Amygdala (tissue), 56 donors: ENCODE results near the gene ANO2.
"Not testable (repeated sequence)": the region's sequence is repeated elsewhere in the genome, so short reads cannot be mapped to it uniquely, and the experiment has no call there.

ENCODE experiments used
- DNase-seq, 56 donors: peaks; one replicate each; lab custom pipeline; 2025; lab: John Stamatoyannopoulos, UW

ANO2 gene

DNA sequence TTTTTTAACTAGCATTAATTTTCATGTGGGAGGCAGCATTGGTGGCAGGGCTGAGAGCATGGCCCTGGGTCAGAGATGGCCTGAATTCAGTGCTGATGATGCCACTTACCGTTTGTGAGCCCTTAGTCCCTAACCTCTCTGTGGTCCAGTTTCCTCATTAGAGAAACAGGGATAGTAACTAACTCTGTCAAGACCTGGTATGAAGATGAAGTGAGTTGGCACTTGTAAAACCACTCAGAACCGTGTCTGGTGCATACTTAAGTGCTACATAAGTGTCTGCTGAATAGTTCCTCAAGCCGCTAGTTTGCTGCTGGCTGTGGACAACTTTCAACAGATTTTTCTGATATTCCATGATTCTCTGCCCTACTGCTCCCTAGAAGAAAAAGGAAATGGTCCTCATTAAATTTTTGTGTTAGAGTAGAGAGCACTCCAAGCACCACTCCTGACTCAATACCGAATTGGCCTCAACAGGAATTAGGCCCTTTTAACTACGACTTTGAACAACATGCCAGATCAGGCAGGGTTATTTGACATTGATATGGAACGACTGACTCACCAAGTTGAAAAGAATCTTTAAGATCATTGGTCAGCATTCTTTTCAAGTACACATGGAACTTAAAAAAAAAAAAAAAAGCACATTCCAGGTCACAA is 250.2 kb downstream of the ANO2 start:
- no peak for DNase-seq

DNA sequence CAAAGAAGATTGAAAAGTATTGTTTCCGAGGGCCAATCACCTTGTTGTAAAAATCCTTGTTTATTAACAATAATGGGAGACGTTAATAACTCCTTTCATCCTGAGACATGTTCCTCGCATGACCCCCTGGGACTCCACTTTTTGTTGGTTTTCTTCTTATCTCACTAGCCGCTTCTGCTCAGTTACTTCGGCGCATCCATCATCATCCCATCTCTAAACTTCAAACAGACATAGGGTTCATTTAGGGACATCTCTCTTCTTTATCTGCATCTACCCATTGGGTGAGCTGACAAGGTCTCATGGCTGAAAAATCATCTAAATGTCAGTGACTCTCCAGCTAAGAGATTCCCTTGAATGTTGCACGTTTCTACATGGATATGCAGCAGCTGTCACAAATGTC is 252.2 kb downstream of the ANO2 start:
- no peak for DNase-seq

DNA sequence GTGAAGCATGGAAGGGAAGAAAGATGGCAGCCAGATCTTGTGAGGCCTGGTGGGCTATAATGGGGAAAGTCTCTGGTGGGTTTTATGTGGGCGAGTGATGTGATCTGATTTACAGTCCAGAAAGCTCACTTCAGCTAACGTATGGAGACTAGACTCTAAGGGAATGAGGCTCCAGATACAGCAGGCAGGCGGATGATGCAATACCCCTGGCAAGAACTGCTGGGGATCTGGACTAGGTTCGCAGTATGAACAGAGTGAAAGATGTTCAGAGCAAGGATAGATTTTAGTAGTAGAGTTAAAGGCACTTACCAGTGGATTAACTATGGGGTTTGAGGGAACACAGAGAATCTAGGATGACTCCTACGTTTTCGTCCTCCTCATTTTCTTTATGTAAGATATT is 253.1 kb downstream of the ANO2 start:
- DNase-seq, result no peak

GRCh38 chr12:5690240-5690639 is 254.8 kb downstream of the ANO2 start:
- no peak for DNase-seq

DNA sequence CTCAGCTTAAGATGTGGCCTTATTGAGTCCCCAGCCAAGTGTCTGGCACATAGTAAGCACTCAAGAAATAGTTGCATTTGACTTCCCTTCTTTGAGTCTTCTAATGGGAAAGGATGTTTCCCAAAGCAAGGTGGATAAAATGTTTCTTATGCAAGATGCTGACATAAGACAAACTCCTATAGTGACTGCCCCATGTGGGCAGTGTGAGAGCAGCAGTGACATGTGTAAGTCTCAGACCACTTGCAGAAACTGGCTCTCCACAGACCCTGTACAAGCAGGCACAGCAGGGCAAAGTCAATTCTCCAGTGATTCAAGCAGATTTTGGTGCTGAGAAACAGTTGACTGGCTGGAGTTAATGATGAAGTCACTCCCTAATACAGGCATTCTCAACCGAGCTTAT is 255.3 kb downstream of the ANO2 start:
- no peak for DNase-seq

DNA sequence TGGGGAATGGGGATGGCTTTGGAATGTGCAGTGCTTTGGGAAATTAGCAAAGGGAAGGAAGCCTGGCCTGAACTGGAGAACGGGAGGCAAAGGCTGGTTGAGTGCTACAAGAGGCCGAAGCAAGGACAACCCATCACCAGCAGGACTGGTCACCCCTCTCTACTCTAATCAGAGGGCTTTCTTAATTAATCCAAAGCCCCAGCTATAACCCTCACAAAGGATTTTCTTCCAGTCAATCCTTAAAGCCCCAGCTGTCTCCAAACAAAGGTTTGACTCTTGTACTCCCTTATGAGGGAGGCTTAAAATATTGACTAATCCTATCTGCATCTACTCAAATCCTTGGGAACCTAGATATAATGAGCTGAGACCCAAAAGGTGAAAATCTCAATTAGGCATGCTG is 256.8 kb downstream of the ANO2 start:
- no peak for DNase-seq

- no peak for DNase-seq
These were observed 259.1 kb downstream of the ANO2 start for GRCh38 chr12:5685935-5686334.

DNA sequence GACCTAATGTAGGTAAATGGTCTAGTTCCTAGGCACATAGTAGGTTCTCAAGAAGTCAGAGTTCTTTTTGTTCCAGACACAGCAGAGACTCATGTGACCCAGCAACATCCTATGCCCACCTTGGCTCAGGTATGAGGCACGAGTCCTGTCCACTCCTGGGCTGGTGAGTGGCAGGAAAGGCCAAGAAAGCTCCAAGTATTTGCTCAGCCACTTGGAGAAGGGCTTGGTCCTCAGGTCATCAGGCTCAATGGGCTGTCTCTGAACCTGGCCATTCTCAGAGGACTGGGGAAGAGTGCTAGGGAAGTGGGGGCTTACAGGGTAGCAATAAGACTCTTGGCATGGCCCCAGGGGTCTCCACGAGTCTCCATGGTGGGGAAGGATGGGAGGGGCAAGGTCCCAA is 260.1 kb downstream of the ANO2 start:
- DNase-seq, result no peak

GRCh38 chr12:5682581-5682980 is 262.5 kb downstream of the ANO2 start:
- no peak for DNase-seq

DNA sequence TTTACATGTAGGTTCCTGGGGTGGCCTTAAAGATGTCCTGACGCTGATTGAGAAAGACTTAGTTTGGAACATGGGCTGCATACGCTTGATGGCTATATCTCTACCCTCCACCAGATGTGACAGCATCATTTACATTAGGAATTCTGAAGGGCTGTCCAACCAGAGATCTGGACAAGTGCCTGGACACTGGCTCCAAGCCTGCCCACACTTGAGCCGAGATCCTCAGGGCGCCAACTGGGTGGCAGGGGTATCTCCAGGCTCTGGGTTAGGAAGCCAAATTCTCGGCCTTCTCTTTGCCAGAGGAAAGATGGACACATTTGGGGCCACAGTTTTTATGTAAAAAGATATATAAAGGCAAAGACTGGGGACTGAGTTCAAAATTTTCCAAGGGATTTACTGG is 266.9 kb downstream of the ANO2 start:
- DNase-seq, result no peak

DNA sequence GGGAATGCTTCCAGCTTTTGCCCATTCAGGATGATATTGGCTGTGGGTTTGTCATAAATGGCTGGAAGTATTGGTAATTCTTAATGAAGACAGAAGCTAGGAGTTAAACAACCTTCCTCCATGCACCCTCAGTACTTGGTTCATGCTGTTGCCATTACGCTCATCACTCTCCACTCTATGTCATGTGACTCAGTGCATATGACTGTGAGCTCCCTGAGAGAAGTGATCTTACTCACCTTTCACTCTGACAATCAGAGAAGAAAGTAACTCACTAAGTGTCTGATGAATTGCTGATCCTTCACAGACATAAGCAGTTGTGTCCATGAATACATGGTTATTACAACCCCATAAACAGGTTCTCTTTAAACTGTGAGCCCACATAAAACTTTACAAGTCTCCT is 275.4 kb downstream of the ANO2 start:
- DNase-seq, result not testable (repeated sequence)

DNA sequence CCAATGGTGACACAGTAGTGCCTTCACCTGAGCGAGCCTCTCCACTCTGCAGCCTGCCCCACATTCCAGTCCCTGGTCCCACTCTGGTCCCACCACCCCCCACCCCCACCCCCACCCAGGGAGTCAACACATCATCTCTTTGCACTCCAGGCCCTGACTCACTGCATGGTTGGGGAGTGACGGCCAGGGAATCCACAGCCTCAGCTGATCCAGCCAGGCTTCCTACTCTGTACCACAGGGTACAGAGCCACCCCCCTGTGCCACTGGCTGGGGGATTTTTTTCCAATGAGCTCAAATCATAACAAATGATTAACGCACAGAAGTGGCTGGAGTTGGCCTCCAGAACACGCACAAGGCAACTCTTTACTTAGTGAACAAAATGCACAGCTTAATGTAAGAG is 279.4 kb downstream of the ANO2 start:
- no peak for DNase-seq

DNA sequence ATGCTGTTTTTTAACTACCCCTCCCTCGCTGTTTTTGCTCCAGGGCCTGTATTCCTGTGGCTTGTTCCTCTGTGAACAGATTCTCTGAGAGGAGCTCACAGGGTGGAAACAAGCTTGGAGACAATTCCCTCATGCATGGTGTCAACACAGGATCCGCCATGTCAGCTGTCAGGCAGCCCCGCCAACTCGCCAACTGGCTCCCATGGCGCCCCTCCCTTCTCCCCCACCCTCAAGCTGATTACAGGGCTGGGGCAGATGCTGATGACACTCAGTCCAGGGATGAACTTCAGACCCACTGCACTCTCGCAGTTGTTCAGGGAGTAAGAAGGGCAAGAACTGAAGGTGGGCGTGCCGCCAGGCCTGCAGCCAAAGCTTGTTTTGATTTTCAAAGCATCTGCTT is 283.2 kb downstream of the ANO2 start:
- DNase-seq, result peak in 1 of 56 donors; percentile 5

DNA sequence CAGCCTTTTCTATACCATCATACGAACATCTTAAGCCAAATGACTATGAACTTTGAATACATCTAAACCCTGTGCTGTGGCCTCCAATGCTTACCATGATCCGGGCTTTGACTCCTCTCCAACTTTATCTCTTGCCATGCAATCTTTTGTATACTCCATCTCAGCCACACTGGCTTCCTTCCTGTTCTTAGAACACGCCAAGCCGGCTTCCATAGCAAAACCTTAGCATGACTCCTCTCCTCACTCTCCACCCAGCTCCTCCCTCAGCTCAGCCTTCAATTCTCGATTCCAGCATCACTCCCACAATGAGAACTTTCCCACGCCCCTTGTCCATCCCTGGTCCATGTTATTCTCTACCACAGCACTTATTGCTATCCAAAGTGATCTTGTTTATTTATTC is 284.8 kb downstream of the ANO2 start:
- DNase-seq, result no peak

GRCh38 chr12:5658339-5658941 is 286.6 kb downstream of the ANO2 start:
- not testable (repeated sequence) for DNase-seq

- no peak for DNase-seq
These were observed 288.2 kb downstream of the ANO2 start for GRCh38 chr12:5656836-5657235.

DNA sequence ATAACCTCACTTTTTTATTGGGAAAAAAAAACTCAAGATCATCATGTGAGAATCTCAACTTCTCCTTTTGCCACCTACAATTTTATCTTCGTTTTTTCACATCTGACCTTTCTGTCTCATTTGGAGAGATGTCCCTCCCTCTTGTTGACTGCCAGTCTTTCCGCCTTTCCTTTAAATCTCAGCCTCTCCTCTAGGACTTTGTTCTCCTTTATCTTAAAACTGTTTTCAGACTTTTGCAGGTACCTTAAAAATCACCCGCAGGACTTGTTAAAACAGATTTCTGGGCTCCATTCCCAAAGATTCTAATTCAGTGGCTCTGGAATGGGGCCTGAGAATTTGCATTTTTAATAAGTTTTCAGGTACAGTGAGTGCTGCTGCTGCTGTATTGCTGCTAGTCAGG is 289.9 kb downstream of the ANO2 start:
- DNase-seq, result no peak

DNA sequence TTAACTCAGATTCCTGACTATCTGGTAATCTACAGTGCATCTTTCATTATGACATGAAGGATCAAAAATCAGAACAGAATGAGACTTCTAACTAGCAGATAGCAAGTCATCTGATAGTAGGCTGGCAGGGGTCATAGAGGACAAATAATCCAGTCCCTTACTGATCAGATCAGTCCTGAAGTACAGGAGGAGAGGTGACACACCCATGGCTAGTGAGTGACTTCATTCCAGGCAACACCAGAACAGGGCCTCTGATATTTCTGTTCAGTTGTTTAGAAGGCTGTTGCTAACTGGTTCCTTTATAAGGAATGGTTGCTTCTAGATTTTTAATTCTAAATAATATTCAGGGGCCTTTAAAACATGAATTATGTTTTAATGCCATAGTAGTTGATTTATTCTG is 291.0 kb downstream of the ANO2 start:
- no peak for DNase-seq

GRCh38 chr12:5650829-5651461 is 294.1 kb downstream of the ANO2 start:
- DNase-seq, result no peak

GRCh38 chr12:5650281-5650680 is 294.8 kb downstream of the ANO2 start:
- DNase-seq, result no peak

DNA sequence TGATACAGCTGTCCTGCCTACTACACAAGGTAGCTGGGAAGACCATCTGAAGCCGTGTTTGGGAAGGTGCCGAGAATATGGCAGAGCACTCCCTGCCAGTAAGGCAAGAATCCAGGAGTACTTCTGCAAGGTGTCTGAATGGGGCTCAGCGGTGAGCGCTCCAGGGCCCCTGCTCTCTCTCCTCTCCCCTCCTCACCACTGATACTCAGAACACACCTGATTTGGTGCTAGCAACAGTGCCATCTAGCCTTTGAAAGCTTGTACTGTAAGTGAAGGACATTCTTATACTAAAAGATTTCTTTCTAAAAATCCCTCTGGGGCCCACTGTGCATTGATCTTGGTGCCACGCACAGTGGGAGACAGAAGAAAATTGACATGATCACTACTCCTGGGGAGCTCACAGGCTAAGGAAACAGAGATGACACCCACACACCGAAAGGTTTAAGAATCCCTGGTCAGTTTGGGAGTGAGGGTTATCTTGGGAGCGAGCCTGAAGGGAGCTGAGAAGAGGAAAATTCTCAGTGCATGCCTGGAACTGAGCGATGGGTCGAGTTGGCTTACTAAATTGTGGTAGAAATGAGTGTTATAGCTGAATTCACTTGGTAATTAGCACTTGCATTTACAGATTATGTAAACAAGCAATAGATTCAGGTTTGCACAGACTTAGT is 296.2 kb downstream of the ANO2 start:
- peak in 4 of 56 donors; percentile 2 to 11 (median 6) for DNase-seq

GRCh38 chr12:5643266-5643665 is 301.8 kb downstream of the ANO2 start:
- no peak for DNase-seq
